Inferior parietal cortex (tissue), 1 donor: ENCODE data around the gene CSNK2A2.

ENCODE experiments used
- DNase-seq: peaks from one replicate; pipeline ENCODE4 v3.0.0-alpha.2; 2016; ENCODE audit errors: extremely low spot score

Gene CSNK2A2

DNA sequence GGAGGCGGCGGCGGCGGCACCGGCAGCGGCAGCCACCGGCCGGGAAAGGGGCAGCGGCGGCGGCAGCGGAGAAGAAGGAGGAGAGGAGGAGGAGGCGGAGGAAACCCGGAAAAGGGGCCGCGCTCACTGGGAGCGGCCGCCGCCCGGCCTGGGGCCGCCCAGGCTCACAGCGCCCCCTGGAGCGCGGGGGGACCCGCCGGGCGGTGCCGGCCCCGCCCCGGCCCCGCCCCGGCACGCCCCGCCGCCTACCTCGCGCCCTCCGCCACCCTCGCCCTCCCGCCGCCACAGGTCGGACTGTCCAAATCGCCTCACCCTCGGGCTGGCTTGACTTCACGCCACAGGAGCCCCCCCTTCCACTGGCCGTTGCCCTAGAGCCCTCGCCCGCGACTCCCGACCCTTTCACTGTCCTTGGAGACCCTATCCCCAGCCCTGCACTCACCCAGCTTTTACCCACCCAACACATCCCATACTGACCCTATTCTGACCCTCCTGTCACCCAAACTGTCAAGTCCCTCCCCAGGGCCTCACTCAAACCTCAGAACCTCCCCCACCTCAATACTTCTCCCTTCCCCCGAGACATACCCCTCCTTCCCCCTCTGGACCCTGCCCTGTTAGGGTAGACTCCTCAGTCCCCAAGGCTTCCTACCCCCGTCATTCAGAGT is at the start of gene CSNK2A2:
Gene CSNK2A2, minus strand, starts transcription at position 85 of the 662 bp plus-strand sequence. CDS start 370 bp downstream, outside the sequence.
- peak; percentile 60 for DNase-seq

DNA sequence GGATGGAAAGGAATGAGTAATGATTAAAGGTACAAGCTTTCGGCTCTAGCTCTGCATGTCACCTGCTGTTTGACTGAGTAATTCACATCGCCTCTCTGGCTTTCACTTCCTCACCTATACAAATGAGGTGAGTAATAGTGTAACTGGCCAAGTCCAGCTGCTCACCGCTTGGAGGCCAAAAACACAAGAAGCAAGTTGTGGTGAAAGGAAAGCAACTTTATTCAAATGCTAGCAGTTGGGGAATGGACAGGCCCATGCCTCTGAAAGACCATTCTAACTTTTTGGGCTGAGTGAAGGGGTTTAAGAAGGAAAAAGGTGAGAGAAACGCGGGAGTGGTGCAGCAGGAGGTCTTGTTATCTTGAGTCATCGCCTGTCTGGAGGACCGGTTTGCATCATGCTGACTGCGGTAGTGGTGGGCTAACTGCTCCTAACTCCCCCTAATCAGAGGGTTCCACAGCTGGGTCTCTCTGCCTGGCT is 45.7 kb upstream of the CSNK2A2 start:
- DNase-seq: no peak

- no peak for DNase-seq
These were observed 38.9 kb upstream of the CSNK2A2 start for GRCh38 chr16:58236831-58237230.

DNA sequence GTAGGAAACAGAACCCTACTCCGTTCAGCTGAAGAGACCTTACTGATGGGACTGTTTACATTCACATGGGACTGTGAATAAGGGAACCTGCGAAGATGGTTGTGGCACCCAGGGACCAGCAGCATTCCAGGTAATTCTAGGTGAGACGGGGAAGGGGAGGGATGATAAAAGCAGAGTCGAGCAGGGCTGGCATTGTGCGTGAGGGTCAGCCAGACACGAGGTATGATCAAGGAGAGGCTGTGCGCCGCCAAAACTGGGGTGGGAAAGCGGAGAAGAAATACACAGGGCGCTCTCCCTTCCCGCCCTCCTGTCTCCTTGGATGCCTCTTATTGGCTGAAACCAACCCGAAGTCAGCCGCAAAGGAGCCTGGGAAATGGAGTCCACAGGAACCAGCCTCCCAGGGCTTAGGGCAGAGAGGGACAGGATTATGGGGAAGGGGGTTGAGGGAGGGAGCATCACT is 38.4 kb upstream of the CSNK2A2 start:
- DNase-seq: peak; percentile 90

GRCh38 chr16:58235663-58236062 is 37.8 kb upstream of the CSNK2A2 start:
- DNase-seq: no peak

DNA sequence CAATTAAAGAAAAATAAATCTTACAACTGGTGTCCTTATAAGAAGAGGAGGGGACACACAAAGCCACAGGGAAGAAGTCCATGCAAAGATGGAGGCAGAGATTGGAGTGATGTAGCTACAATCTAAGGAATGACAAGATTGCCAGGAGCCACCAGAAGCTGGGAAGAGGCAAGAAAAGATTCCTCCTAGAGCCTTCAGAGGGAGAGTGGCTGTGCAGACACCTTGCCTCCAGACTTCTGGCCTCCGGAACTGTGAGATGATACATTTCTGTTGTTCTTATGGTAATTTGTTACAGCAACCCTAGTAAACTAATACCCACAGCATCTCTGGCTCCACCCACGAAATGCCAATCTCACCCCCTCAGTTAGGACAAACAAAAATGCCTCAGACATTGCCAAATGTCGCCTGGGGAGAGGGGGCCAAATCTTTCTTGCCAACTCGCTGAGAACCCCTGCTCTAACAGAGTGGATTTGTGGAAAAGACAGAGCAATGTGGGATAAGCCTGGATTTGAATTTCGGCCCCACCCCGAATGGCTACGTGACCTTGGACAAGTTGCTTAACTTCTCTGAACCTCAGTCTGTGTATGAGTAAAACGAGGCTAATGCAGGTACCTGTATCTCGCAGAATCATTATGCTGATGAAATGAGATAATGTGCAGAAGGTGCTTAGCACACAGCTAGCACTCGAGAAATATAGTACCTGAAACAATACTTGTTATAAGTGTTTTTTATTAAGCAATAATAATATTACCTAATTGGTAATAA is 37.1 kb upstream of the CSNK2A2 start:
- DNase-seq: no peak

DNA sequence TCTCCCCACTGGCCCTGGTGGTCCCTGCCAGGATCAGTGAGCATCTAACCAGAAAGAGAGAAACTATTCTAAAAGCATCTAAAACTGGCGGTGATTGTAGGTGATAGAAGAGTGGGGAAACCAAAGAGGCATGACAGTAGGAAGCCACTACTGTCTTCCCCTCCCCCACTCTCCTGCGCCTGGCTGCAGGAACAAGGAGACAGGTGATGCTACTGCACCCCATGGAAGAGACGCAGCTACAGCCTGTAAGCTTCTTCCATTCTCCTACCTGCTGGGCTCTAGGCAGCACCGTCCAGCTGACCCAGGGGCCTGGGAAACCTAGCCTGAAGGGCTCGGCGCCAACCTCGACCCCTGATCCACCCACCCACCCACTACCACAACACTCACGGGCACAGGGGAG is 32.4 kb upstream of the CSNK2A2 start:
- DNase-seq: no peak

- no peak for DNase-seq
These were observed 28.9 kb upstream of the CSNK2A2 start for GRCh38 chr16:58226790-58227189.

- DNase-seq: no peak
These were observed 28.2 kb upstream of the CSNK2A2 start for GRCh38 chr16:58225965-58226602.

DNA sequence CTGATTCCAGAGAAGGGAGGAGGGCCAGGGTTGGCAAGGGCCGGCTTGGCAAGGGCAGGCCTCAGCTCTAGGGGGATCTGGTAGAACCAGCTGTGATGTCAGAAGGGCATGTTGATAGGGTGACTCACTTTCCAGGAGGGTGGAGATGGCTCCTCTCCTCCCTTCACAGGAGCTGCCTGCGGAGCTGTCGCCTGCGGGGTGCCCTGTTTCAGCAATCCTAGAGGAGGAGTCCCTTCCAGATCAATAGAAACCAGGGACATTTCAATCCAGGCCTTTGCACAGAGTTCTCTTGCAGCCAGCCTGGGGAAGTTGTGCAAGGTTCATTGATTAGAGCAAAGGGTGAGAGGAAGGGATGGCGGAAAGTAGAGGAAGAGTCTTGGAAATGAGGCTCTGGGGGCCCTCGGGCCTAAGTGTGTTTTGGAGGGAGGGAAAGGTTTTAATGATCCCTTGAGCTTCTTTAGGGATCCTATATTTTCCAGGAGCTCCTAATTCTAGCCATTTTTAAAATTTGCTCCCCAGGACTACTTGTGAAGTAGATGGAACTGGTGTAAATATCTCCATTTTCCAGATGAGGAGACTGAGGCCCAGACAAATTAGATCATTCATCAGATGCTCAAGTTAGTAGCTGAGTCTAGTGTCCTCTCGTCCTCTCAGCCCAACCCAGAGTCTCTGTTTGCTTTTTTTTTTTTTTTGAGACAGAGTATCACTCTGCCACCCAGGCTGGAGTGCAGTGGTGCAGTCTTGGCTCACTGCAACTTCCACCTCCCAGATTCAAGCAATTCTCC is 24.8 kb upstream of the CSNK2A2 start:
- no peak for DNase-seq

- no peak for DNase-seq
These were observed 21.5 kb upstream of the CSNK2A2 start for GRCh38 chr16:58219432-58219831.

GRCh38 chr16:58218786-58219185 is 20.9 kb upstream of the CSNK2A2 start:
- DNase-seq: no peak

DNA sequence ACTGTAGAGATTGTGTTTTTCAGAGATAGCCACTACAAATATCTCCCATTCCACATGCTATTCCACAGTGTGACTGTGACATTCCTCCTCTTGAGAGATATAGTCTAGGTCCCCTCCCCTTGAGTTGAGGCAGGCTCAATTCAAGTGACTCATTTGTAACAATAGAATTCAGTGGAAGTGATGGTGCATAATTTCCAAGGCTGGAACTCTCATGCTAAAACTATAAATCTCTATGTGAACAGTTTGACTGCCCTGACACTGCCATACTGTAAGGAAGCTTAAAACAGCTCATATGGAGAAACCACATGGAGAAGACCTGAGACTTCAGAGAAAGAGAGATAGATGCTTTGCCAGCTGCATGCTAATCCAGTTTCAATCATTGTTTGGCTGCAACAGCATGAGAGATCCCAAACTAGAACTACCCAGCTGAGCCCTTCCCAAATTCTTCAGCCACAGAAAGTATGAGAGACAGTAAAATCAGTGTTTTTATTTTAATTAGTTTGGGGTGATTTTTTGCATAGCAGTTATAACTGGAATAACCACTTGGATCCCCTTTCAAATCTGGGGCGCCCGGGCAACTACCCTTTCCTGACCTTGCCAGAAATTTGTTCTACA is 19.5 kb upstream of the CSNK2A2 start:
- no peak for DNase-seq

- no peak for DNase-seq
These were observed 15.1 kb upstream of the CSNK2A2 start for GRCh38 chr16:58212824-58213655.

DNA sequence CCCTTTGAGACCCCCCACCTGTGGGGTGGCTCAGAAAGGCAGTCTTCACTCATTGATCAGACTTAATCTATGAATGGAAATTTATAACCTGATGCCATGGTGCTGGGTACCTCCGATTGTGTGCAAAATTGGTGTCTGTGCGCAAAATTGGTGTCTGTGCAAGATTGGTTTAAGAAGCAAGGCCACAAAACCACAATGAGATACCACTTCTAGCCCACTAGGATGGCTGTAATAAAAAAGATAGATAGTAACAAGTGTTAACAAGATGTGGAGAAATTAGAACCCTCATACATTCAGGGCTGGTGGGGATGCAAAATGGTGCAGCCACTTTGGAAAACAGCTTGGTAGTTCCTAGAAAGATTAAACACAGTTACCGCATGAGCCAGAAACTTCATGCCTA is 13.9 kb upstream of the CSNK2A2 start:
- no peak for DNase-seq

DNA sequence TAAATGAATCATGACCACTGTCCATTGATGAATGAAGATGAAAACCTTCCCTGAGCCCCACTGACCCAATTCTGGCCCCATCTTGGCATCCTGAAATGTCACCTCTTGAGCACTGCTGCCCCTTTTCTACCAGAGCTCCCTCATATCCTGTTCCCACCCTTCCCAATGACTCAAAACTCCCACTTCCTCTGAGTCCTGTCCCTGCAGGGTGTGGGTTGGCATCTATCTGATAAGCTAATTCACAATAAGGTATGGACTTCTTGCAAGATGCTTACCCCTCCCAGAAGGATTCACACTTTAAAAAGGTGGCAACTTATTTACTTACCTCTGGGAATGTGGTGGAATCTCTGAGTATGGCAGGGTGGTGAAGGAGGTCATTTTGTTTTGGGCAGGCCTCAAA is 13.3 kb upstream of the CSNK2A2 start:
- no peak for DNase-seq

DNA sequence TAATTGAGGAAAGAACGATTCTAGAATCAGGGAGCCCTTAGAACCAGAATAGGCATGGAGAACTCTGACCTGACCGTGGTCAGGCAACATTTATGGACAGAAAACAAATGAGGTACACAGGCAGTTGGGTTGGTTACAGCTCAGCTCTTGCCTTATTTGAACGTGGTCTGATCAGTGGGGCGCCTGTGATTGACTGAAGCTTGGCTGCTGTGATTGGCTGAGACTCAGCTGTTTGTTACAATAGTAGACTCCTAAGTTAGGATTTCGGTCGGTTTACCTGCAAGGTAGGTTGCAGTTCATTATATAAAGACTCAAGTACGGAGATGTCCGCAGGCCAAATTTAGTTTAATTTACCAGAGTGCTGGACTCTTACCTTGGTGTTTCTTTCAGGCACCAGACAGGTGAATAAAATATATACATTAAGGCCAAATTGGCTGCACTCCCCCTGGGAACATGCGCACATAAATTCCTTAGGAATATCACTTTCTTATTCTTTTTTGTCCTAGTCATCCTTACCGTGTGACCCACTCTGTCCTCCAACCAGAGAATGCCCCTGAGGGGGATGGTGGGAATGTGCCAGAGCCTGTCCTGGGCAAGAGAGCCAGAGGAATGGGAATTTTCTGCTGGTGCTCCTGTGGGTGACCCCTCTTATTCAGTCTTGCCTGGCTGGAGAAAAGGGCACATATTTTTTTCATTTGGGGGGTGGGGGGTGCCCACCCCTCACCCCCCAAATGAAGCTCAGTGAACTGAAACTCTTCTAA is 7.5 kb upstream of the CSNK2A2 start:
- no peak for DNase-seq

DNA sequence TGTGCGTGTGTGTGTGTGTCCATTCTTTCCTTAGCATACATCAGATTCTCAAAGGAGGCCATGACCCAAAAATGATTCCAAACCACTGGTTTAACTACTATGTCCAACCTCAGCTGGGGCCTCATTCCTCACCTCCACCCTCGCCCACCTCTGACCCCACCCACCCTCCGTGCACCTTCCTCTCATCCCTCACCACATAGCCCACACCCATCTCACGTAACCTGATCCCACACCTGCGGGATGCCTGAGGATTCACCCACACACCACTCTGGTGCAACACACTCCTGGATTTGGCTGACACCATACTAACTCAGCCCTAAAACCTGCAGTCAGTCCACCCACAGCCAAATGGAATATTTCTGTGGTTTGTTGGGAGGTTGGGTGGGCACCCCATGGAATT is 3.3 kb upstream of the CSNK2A2 start:
- no peak for DNase-seq

- no peak for DNase-seq
These were observed 2.3 kb upstream of the CSNK2A2 start for GRCh38 chr16:58200004-58200797.
